GM19025 (cell line): ENCODE results near the gene RERG.

Experiments used
- ATAC-seq: cut with Tn5 transposase; IDR thresholded peaks from one replicate; pipeline ENCODE4 v1.9.1; 2021; ENCODE audit warnings: mild to moderate bottlenecking, low read depth, moderate library complexity; ENCODE audit not compliant: unreplicated experiment

The RERG gene

DNA sequence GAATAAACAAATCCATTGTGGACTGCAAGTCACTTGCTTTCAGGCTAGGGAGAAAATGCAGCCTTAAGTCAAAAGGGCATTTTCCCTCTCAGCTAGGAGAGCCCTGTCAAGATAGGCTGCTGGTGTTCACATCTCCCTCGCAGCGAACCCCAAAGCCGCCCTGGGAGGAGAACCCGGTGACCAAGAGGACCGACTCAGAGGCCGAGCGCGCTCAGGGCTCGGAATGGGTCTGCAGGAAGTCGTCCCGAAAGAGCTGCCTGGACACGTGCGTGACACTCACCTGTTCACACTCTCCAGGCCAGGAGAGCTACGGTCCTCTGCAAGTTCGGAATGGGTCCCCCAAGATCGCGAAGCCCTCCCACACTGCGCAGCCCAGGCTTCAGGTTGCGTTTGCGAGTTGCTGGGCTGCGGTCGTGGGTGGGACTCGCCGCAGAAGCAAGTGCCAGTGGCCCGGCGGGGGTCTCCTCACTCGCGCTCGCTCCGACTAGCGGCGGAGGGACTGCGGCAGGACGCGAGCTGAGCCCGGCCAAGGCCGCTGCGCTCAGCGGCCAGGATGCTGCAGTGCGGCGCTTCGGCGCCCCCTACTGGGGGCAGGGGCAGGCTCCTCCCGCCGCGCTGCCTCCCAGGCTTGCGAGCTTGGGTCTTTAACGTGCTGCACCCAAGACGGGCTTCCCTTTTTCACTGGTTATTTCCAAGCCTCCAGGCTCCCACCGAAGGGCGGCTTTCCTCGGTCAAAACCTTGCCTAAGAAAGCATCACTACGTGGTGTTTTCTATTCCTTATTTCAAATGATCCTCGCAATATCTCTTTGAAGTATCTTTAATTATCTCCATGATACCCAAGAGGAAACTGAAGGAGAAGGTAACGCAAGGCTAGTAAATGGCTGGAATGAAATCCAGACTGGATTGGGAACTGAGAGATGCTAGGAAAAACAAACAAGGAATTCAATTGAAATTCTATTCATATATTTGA is at the start of gene RERG:
Gene RERG, minus strand, starts transcription at position 503 of the 971 bp plus-strand sequence. CDS start 3,928 bp downstream, outside the sequence.
- peak; percentile 74 for ATAC-seq

- ATAC-seq: no peak
Observed at GRCh38 chr12:15270591-15270990, 49.4 kb upstream of the RERG start.

DNA sequence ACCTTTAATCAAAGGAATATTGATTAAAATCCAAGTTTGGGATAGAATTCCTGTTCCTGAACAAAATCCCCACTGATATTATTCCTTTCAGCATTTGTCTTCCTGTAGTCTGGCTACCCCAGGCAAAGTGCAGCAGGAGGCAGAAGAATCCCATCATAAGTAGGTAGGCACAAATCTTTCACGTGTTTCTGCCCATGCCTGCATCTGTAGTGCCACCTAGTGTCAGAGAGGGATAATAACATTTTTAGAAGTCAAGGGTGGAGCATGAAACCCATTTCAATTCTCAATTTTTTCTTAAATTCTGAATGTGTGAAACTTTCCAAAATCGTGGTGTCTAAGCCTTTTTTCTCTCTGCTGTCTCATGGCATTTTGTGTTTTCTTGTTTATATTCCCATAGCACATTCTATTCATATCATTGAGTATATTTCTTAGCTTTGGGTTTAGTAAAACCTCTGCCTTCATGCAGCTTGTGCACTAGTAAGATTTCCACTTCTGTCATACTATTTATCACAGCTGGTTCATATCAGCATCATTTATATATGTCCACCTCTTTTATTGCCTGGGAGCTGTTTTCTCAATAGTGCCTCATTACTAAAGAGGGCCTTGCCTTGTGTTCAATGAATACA is 47.8 kb upstream of the RERG start:
- no peak for ATAC-seq

DNA sequence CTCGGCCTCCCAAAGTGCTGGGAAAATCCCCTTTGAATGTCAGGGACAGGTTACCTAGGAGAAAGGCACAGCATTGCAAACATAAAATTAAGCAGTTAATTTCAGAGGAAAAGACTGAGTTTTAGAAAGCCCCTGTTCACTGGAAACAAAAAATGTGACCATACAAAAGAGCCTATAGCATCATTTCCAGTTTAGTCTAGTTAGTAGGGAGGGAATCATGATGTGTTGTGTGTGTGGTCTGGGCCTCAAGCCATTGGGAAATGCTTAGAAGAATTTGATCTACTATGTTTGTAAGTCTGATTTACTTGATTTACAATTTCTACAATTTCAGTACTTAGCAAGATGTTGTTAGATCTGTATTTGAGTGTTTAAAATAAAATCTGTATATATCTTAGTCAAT is 47.1 kb upstream of the RERG start:
- ATAC-seq: no peak

DNA sequence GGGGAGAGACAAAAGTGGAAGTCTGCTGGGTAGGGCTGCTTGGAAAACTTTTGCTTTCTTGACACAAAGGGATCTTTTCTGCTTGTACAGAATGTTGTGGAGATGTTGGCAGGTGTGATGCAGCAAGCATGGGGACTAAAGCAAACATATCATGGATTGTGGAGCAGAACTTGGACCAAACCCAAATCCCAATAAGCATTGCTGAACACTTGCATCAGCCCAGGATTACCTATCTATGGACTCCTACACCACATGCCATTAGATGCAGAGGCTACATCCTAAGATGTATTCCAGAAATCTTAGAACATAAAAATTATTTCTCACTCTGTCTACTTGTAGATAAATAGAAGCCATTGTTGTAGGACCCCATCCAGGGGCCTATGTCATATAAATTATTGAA is 44.7 kb upstream of the RERG start:
- ATAC-seq: no peak

DNA sequence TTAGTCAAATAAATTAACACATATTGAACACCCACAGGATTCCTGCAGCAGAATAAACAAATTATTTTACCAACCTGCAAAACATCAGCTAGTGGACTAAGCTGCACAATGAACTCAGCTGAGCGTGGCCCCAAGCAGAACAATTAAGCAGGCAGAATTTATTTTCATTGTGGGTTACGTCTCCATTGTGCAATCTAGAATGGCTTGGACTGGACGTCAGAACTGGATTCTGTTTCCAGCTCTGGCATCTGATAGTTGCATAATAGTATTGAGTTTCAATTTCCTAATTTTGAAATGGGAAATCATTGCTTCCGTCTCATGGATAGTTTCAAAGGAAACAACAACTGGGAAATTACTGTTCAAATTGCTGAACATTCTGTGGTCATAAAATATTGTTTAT is 35.5 kb upstream of the RERG start:
- no peak for ATAC-seq

GRCh38 chr12:15253990-15254389 is 32.8 kb upstream of the RERG start:
- ATAC-seq: no peak

DNA sequence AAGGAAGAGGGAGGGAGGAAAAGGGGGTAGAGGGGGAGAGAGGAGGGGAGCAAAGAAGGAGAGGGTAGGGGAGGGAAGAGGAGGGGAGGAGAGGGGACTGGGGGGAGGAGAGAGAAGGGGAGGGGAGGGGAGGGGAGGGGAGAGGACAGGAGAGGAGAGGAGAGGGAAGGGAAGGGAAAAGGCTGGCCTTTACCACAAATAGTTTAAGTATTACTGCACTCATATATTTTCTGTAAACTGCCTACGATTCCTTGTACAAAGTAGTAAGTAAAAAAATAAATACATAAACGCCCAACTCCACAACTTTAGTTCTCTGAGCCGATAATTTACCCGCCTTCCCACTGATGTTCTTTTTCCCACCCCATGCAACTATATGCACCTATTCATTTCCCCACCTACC is 23.7 kb upstream of the RERG start:
- no peak for ATAC-seq

DNA sequence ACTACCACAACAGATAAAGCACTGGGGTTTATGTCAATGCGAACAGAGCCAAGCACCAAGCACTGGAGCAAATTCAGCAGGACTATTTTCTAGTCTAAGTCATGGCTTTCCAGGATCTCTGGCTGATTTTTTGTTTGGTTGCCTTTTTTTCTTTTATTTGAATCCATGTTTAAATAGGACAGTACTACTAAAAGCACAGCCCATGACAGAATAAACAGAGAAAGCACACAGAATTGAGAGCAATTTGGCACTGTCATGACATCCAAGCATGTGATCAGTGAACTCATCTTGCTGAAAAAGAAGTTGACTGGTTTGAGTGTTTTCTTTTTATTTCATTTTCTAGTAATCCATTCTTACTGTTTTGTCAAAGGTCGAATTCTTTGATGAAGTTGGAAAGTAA is 23.1 kb upstream of the RERG start:
- no peak for ATAC-seq

GRCh38 chr12:15243102-15243501 is 21.9 kb upstream of the RERG start:
- no peak for ATAC-seq

DNA sequence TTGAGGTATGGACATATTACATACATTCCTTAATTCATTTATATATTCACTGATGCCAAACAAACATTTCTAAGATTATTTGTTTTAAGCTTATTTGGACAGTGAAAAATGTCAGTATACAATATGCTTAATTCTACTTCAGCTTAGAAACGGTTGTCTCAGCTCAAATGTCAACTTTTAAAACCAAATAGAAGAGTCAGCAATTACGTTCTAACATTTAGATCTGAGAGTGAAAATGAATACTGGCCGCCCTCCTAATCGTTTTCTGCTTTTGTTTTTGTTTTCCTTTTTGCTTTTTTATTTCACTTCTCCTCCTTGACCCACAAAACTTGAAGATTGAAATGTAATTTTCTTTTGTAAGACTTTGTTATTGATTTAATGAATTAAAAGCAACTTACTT is 19.7 kb upstream of the RERG start:
- no peak for ATAC-seq

- ATAC-seq: no peak
Observed at GRCh38 chr12:15234508-15234907, 13.3 kb upstream of the RERG start.

DNA sequence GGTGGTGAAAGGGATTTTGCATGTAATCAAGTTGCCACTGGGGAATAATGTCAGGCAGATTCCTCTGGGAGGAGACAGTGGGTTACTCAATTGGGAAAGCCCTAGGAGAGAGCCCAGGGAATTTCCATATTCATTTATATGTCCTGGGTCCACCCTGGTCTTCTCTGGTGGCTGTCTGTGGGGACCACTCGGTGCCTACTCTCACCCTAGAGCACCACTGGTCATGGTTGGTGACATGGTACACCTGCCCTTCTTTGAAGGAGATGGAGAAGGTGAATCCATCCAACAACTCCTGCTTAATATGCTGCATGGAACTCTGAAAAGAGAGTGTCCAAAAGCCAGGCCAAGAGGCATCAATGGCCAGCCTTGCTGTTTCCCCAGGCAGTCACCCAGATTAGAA is 12.8 kb upstream of the RERG start:
- no peak for ATAC-seq

DNA sequence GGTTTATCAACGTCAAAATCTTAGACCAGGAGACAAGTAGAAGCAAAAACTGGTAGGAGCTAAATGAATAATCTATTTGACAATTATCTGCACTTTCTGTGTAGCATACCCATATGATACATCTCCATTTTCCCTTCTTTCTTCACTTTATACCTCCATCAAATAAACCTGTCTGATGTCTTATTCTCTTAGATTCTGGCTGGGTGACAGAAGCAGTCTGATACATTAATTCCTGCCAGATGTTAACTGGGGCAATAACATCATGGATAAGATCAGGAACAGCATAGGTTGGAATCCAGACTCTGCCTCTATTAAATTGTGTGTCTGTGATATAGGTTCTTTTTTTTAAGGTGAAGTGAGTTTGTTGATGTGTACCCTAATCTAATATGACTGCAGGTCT is 11.7 kb upstream of the RERG start:
- no peak for ATAC-seq

DNA sequence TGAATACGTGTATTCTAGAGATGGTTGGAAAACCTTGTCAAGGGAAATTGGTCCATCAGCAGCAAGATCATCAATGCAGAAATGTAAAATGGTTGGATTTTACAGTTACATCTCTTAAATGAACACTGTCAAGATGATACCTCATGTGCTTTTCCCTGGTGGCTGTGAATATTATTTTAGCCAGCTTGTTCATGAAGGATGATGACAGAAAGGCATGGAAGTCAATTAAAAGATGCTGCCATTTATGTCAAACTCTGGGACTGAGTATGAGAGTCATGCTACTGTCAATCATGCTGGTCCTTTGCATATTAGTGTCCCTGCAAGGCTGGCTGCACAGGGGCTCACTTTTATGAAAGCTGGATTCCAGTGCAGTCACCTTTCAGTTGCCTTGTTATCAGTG is 10.3 kb upstream of the RERG start:
- no peak for ATAC-seq

DNA sequence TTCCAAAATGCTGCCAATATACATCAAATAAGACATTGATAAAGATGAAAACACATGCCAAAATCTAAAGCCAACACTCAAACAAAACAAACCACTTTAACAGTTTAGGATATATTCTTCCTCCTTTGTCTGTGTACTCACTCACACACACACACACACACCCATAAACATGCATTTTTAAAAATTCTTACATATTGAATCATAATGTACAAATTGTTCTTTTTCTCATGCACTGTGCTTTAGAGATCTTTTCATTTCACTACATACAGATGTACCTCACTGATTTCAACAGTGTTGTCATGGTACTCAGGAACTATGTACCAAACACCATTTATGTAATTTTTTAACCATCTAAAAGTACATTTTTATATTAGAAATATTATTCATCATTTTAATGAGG is 9.5 kb upstream of the RERG start:
- no peak for ATAC-seq

GRCh38 chr12:15230137-15230536 is 8.9 kb upstream of the RERG start:
- no peak for ATAC-seq

GRCh38 chr12:15227004-15227679 is 5.9 kb upstream of the RERG start:
- ATAC-seq: no peak

- ATAC-seq: peak; percentile 55
Observed at GRCh38 chr12:15225863-15226218, 4.6 kb upstream of the RERG start.

GRCh38 chr12:15225136-15225862 is 4.1 kb upstream of the RERG start:
- no peak for ATAC-seq

DNA sequence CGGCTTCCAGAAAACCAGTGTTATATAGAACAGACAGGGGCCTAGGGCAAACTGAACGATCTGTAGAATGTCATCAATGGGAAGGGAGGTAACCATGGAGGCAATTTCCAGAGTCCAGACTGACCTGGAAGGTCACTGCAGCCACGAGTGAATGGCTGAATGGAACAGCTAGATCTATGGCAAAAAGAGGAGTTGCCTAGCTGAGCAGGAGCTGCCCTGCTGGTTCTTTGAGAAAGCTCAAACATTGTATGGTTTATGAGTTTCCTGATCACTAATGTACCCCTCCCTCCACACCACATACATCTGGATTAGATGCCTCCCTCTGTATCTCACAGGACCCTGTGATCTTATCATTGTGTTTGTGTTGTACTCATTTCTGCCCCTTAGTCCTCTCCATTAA is 1.0 kb upstream of the RERG start:
- no peak for ATAC-seq
